ENCODE results near the gene FBH1.
"Not testable (repeated sequence)": the region's sequence is repeated elsewhere in the genome, so short reads cannot be mapped to it uniquely, and the experiment has no call there.

The FBH1 gene

DNA sequence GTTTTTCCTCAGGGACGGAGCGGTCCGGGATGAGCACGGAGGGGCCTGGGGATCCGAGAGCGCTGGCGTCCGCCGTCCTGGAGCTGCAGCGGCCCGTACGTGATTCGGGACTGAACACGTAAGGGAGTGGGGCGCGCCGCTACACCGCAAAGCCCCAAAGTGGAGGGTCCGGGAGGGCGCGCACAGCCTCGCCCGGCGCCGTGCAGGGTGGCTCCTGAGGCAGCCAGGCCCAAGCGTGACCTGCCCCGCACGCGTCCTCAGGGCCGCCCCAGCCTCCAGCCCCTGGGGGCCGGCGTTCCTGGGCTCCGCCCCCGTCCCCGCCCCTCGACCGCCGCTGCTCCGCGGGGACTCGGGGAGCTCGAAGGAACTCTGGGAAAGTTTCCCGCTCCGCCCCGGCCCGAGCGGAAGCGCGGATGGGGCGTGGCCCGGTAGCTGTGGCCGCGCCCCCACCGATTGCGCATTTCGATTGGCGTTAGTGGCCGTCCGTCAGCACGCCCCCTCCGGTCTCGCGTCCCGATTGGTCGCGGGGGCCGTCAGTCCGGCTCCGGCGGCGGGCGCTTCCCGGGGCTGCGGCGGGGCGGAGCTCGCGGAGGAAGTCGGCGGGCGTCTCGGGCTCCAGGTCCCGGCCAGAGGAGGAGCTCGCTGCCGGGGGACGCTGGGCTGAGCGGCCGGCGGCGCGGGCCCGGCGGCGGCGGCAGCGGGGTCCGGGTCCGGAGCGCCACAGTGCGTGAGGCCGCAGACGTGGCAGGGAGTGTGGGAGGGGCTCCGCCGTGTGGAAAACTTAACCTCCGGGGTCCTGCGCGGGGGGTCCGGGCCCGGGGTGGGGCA, at the start of gene FBH1, which contains the start of gene ANKRD16:
Gene FBH1 (plus strand): TSS at position 620 of the 828 bp plus-strand sequence. CDS start 103 bp downstream, at position 723.
Gene ANKRD16 (minus strand): TSS at position 270 of the 828 bp plus-strand sequence. CDS start 539 bp downstream, outside the sequence.
- peak; percentile 96 to 98 for DNase-seq

DNA sequence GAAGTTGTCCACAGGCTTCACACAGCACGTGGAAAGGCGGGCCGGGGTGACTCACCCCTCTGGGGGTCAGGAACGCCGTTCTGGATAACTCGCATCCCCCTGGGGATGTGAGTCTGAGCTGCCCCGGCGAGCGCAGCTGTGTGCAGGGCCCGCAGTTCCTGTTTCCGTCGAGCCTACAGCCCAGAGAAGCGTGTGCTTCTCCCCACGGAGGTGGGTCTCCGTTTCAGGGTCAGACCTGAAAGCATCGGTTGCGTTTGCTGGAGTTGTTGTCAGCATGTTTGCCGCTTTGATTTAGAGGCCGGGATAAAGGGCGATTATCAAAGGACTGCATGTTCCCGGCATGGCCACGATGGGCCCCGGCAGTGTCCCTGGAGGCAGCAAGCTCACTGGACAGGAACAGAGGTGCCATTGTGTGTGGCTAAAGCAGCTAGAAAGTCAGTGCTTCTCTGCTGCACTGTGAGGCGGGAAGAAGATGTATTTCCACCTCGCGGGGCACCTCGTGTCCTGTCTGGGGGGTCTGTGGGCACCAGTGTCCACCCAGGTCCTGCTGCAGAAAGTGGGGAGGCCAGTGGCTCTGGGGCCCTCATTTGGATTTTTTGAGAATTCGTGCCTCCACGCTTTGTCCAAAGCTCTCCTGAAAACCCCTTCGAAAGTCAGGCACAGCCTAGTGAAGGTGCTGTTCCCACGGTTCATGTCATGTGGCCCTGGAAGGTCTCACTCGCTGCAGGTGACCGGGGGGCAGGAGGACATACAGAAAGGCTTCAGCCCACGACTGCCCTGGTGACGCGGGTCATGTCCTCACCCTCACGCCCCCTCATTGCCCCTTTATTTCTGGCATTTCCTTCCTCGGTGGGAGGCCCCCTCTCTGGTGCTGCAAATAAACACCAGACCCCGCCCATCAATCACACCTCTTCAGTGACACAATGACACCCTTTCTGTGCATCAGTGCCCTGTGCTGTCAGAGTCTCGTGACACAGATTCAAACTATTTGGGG, 49.4 kb upstream of the FBH1 start:
- peak in 1 of 2 donors; percentile 78 for DNase-seq

GRCh38 chr10:5841965-5842364, 48.1 kb upstream of the FBH1 start:
- no peak for DNase-seq

GRCh38 chr10:5843686-5844344, 46.2 kb upstream of the FBH1 start:
- no peak for DNase-seq

GRCh38 chr10:5844345-5845055, 45.5 kb upstream of the FBH1 start:
- DNase-seq = no peak

GRCh38 chr10:5846667-5847066, 43.4 kb upstream of the FBH1 start:
- DNase-seq = not testable (repeated sequence)

DNA sequence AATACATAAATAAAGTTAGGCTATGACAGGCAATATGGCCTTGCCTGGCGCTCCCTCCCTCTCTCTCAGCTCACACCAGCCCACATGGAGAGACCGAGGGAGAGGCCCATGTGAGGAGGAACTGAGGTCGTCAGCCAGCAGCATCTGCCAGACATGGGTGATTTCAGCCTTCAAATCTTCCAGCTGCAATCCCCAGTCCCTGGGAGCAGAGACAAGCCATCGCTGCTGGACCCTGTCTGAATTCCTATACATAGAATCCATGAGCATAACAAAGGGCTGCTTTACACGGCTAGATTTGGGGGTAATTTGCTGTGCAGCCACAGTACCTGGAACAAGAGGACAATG, 35.9 kb upstream of the FBH1 start:
- DNase-seq = no peak

- DNase-seq = no peak
Measured at GRCh38 chr10:5855979-5856700, 33.9 kb upstream of the FBH1 start.

DNA sequence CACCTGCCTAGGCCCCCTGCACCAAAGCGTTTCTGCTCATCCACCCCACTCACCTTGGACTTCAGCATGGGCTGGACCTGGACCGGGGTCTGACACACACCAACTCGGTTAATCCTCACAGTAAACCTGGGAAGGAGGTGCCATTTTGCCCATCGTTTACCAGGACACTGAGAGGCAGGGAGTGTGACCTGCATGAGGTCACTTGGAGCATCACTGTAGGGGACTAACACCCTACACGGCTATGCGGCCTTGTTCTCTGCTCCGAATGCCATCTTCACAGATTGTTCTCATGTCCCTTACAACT, 33.4 kb upstream of the FBH1 start:
- DNase-seq = no peak

- no peak for DNase-seq
Measured at GRCh38 chr10:5858811-5859210, 31.2 kb upstream of the FBH1 start.

GRCh38 chr10:5860066-5860465, 30.0 kb upstream of the FBH1 start:
- DNase-seq = no peak

DNA sequence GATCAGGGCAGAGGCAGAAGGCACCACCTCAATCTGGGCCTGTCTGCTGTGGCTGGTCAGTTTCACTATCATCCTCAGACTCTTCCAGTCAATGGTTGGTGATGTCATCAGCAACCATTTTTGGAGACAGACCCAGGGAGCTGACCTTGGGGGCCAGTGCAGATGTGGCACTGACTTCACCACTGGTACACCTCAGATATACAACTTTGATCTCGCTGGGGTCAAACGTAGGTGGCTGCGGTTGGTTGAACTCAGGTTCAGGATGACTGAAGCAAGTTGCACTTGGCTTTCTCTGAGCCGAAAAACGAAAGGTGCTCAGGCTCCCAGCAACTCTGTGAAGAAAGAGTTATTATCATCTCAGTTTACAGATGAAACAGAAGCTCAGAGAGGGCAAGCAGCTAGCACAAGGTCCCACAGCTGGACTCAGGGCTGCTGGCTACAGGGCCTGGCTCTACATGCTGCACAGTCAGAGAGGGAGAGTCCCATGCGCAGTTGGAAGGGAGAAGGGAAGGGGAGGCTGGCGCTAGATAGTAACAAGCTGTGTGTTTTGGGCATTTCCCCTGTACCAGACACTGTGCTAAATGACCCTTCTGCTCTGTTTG, 27.6 kb upstream of the FBH1 start:
- peak in 1 of 2 donors; percentile 28 for DNase-seq

- not testable (repeated sequence) for DNase-seq
Measured at GRCh38 chr10:5862981-5863685, 26.9 kb upstream of the FBH1 start.

DNA sequence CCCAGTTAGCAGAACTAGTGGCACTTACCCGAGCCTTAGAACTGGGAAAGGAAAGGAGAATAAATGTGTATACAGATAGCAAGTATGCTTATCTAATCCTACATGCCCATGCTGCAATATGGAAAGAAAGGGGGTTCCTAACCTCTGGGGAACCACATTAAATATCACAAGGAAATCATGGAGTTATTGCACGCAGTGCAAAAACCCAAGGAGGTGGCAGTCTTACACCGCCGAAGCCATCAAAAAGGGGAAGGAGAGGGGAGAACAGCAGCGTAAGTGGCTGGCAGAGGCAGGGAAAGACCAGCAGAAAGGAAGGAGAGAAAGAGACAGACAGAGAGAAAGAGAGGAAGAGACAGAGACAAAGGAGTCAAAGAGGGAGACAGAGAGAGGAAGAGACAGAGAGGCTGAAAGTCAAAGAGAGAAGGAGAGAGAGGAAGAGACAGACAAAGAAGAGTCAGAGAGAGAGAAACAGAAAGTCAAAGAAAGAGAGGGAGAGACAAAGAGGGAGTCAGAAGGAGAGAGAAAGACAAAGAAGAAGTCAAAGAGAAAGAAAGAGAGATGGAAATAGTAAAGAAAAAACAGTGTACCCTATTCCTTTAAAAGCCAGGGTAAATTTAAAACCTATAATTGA, 23.5 kb upstream of the FBH1 start:
- not testable (repeated sequence) for DNase-seq

DNA sequence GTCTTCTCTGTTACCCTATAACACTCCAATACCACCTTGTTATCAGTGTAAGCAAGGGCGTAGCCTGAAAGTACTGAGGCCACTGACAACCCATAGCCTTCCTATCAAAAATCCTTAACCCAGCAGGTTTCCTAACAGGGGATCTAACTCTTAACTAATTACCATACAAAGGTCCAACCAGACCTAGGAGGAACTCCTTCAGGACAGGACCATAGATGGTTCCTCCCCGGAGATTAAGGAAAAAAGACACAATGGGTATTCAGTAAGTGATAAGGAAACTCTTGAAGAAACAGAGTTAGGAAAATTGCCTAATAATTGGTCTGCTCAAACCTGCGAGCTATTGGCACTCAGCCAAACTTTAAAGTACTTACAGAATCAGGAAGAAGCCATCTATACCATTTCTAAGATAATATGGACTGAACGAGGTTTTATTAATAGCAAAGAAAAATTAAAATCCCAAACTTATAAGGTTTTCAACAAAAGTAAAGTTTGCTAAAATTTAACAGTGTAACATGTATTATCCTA, 22.9 kb upstream of the FBH1 start:
- DNase-seq = not testable (repeated sequence)

DNA sequence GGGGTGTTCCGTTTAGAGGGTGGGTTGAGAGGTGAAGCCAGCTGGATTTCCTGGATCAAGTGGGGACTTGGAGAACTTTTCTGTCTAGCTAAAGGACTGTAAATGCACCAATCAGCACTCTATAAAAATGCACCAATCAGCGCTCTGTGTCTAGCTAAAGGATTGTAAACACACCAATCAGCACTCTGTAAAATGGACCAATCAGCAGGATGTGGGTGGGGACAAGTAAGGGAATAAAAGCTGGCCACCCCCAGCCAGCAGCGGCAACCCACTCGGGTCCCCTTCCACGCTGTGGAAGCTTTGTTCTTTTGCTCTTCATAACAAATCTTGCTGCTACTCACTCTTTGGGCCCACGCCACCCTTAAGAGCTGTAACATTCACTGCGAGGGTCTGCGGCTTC, 21.7 kb upstream of the FBH1 start:
- DNase-seq = not testable (repeated sequence)

- no peak for DNase-seq
Measured at GRCh38 chr10:5869156-5869555, 20.9 kb upstream of the FBH1 start.

GRCh38 chr10:5871596-5871995, 18.4 kb upstream of the FBH1 start:
- no peak for DNase-seq

DNA sequence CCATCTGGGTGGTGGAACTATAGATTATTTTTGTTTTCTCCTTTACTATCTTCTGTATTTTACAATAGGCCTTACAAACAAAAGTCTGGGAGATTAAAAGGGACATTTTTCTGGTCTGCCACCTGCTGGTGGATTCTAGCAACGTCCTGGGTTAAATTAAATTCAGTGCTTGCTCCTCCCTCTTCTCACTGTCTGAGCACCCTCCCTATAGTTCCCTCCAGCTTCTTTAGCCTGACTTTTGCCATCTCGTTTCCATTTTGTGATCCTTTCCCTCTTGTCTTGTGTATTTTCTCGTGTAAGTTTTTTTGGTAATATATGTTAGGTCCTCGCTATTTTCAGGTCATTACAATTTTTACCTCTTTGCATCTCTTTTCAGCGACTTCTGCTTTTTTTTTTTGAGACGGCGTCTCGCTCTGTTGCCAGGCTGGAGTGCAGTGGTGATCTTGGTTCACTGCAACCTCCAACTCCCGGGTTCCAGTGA, 16.5 kb upstream of the FBH1 start:
- DNase-seq = peak; percentile 73 to 77
